Left lung (tissue), 10 donors: Measurements from ENCODE around the gene REEP3. TPM values are rescaled to one million over a fixed set of nuclear protein-coding genes. Genes with fewer than 3 reads are reported as not detected.
A peak's percentile ranks its signal among the peaks of the same experiment; 100 is the strongest.

Source experiments
- ATAC-seq: fragments of 200-7000 bp; cut with Tn5 transposase; one replicate; pipeline ENCODE4 v1.9.1; 2020; ENCODE audit warnings: moderate library complexity
- DNase-seq, 4 donors: peaks; one replicate each; pipeline ENCODE4 v3.0.0-alpha.2; 2013 to 2020
- H3K27ac ChIP-seq, 2 donors: fragments of 200-600 bp; sonication (generic) in 1 of 2; one replicate each; pipeline versions ENCODE4 v1.5.0 to v1.8.0; 2020 to 2021
- H3K27me3 ChIP-seq, 2 donors: fragments of 200-600 bp; sonication (generic) in 1 of 2; one replicate each; pipeline versions ENCODE4 v1.5.0 to v1.8.0; 2020 to 2021
- H3K36me3 ChIP-seq, 2 donors: fragments of 200-600 bp; sonication (generic) in 1 of 2; one replicate each; pipeline versions ENCODE4 v1.5.0 to v1.8.0; 2020 to 2021
- H3K4me1 ChIP-seq, 2 donors: fragments of 200-600 bp; one replicate each; pipeline ENCODE4 v1.8.0; 2021
- H3K4me3 ChIP-seq, 2 donors: fragments of 200-600 bp; sonication (generic) in 1 of 2; one replicate each; pipeline versions ENCODE4 v1.5.0 to v1.8.0; 2020 to 2021; ENCODE audit warnings: mild to moderate bottlenecking in 1 of 2
- H3K9me3 ChIP-seq, 2 donors: fragments of 200-600 bp; sonication (generic) in 1 of 2; one replicate each; pipeline versions ENCODE4 v1.5.0 to v1.8.0; 2020 to 2021
- intact Hi-C, 2 donors: fragments of 100-400 bp; cut with DNase I; formaldehyde crosslinking; loops; one replicate each; pipeline versions ENCODE4 v1.11.2 to v1.14.2; 2022
- polyA plus RNA-seq, 6 donors: library from polyadenylated mRNA; unstranded; fragments of 120-200 nt; gene quantifications; one replicate each; pipeline ENCODE4 v1.2.1, GENCODE V29; 2013; ENCODE audit not compliant: insufficient read length in 6 of 6
- total RNA-seq, 2 donors: library from RNA; stranded (reverse); fragmentation: NEBNext Ultra II Directional; extraction: Animal tissue kit (Norgen Biotek cat#: 25700); gene quantifications; one replicate each; pipeline ENCODE4 v1.2.1, GENCODE V29; 2021
- TF ChIP-seq, protein P1 (sequence below), 2 donors: fragments of 200-600 bp; sonication (generic) in 1 of 2; IDR thresholded peaks; one replicate each; pipeline versions ENCODE4 v1.5.0 to v1.8.0; 2021; ENCODE audit warnings: antibody characterized with exemption in 2 of 2
- donor health status: DM: no; HTN: yes; CAD: no.
- donor health status: DM: no; HTN: no; CAD: no.

The REEP3 gene
- total and polyA plus RNA-seq, 8 donors: 29.3 to 57.8 (median 38.2) TPM

- no peaks in the 10 kb centered on the region for H3K4me1 ChIP-seq
- DNase-seq (no peak), ATAC-seq (no peak)
- peaks cover 0 to 19% of the 10 kb centered on the region in 2 donors for H3K36me3 ChIP-seq
- TF ChIP-seq, protein P1, sequence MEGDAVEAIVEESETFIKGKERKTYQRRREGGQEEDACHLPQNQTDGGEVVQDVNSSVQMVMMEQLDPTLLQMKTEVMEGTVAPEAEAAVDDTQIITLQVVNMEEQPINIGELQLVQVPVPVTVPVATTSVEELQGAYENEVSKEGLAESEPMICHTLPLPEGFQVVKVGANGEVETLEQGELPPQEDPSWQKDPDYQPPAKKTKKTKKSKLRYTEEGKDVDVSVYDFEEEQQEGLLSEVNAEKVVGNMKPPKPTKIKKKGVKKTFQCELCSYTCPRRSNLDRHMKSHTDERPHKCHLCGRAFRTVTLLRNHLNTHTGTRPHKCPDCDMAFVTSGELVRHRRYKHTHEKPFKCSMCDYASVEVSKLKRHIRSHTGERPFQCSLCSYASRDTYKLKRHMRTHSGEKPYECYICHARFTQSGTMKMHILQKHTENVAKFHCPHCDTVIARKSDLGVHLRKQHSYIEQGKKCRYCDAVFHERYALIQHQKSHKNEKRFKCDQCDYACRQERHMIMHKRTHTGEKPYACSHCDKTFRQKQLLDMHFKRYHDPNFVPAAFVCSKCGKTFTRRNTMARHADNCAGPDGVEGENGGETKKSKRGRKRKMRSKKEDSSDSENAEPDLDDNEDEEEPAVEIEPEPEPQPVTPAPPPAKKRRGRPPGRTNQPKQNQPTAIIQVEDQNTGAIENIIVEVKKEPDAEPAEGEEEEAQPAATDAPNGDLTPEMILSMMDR (IDR thresholded peaks at IDR 0.05): no peak
- H3K27me3 ChIP-seq: no peaks in the 10 kb centered on the region
- intact Hi-C loops: no loop called here
- H3K9me3 ChIP-seq: no peaks in the 10 kb centered on the region
- H3K4me3 ChIP-seq: no peak overlapping the region
- no peak overlapping the region for H3K27ac ChIP-seq
These were observed 82.7 kb downstream of the REEP3 start for GRCh38 chr10:63603709-63604445.

DNA sequence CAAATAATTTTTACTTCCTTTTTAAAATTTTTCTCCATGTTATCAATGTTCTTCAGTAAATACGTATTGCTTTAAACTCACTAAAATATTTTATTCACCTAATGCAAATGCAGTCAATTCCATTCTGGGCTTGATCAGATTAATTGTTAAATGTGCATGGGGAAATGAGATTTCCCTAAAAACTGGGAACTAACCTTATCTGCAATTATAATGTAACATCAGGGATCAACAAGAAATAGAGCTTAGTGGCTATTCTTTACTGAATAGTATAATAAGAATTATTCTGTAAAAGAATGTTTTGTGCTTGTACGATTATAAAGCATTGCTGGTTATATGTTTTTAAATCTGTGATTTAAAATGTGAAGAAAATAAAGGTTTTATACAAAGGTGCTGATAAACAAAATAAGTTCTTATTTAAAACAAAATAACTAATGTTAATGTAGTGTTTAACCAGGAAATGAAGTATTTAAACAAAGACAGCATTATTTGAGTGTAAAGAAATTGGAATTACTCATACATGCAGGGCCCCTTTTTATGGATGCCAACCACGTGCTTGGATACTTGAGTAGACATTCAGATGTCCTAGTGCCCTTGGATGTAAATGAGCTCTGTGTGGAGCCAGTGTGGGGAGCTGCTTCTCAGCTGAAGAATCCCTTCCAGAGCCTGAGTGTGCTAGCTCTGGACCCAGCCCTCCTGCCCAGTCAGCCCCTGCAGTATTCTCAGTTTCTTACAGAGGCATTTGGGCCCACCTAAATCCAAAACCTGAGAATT is 84.2 kb downstream of the REEP3 start:
- Histone ChIP-seq H3K9me3 (no peaks in the 10 kb centered on the region), H3K36me3 (peaks cover 0 to 16% of the 10 kb centered on the region in 2 donors), H3K27me3 (no peaks in the 10 kb centered on the region), H3K4me1 (no peaks in the 10 kb centered on the region), H3K27ac (no peak overlapping the region), H3K4me3 (no peak overlapping the region)
- TF ChIP-seq, protein P1 (IDR thresholded peaks at IDR 0.05): no peak
- DNase-seq (no peak), ATAC-seq (no peak)
- intact Hi-C loops: no loop called here

DNA sequence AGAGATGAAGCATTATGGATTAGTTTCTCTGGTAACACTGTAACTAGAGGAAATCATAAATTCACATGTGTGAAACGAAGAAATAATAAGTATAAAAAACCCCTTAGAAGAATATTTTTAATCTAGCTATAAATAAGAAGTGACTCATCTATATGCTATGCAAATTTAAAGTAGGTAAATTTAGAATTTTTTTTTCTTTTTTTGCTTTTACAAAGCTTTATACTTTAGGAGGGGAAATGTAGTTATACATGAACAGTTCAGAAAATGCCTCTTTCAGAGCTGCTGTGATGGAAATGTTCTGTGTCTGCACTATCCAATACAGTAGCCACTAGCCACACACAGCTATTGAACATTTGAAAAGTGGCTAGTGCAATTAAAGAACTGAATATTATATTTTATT is 87.3 kb downstream of the REEP3 start:
- intact Hi-C loops: no loop called here
- TF ChIP-seq, protein P1 (IDR thresholded peaks at IDR 0.05): no peak
- Histone ChIP-seq H3K9me3 (no peaks in the 10 kb centered on the region), H3K36me3 (no peaks in the 10 kb centered on the region), H3K27me3 (no peaks in the 10 kb centered on the region), H3K4me3 (no peak overlapping the region), H3K4me1 (no peaks in the 10 kb centered on the region), H3K27ac (no peak overlapping the region)
- ATAC-seq (no peak), DNase-seq (no peak)

DNA sequence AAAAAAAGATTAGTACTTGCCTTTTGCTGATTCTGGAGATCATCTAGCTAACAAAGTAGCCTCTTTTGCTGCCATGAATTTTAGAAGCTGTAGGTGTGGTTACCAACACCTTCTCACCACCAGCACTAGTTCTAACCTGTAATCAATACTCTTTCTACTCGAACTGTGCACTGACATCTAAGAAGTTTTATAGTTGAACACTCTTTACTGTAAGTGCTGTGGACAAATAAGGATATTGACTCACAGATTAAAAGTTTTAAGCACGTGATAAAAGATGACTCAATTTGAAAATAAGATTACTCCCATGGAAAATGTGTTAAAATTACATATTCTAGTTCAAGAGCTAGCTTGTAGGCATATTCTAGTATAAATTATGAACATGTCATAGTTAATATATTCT is 89.9 kb downstream of the REEP3 start:
- Histone ChIP-seq H3K27ac (no peak overlapping the region), H3K9me3 (no peaks in the 10 kb centered on the region), H3K4me3 (no peak overlapping the region), H3K27me3 (no peaks in the 10 kb centered on the region), H3K36me3 (peaks cover 0 to 8% of the 10 kb centered on the region in 2 donors), H3K4me1 (no peaks in the 10 kb centered on the region)
- DNase-seq (no peak), ATAC-seq (no peak)
- TF ChIP-seq, protein P1 (IDR thresholded peaks at IDR 0.05): no peak
- intact Hi-C loops: no loop called here

GRCh38 chr10:63614371-63614891 is 93.2 kb downstream of the REEP3 start:
- H3K36me3 ChIP-seq: peaks cover 0 to 9% of the 10 kb centered on the region in 2 donors
- no peaks in the 10 kb centered on the region for H3K9me3 ChIP-seq
- no peaks in the 10 kb centered on the region for H3K27me3 ChIP-seq
- no peak overlapping the region for H3K27ac ChIP-seq
- TF ChIP-seq, protein P1 (IDR thresholded peaks at IDR 0.05): no peak
- DNase-seq: peak in 2 of 4 donors; percentile 75 to 84
- intact Hi-C loops: no loop called here
- H3K4me1 ChIP-seq: no peaks in the 10 kb centered on the region
- no peak overlapping the region for H3K4me3 ChIP-seq
- ATAC-seq: peak; percentile 62
